Loucy (cell line): Measurements from ENCODE around the gene CELSR3.

Experiments used
- H2AFZ ChIP-seq: fragments of 200-600 bp; sonication (generic); 2 replicates; pipeline ENCODE4 v1.6.0; 2016; ENCODE audit warnings: antibody characterized with exemption, mild to moderate bottlenecking, low read length, moderate library complexity
- H3F3A ChIP-seq: fragments of 200-600 bp; 2 replicates; pipeline ENCODE4 v1.6.0; 2016; ENCODE audit warnings: antibody characterized with exemption, low read depth, mild to moderate bottlenecking
- H3K27me3 ChIP-seq: fragments of 200-600 bp; sonication (generic); 2 replicates; pipeline ENCODE4 v1.6.1; 2014; ENCODE audit warnings: low read length, mild to moderate bottlenecking; ENCODE audit not compliant: insufficient read depth, poor library complexity, severe bottlenecking
- H3K36me3 ChIP-seq: fragments of 200-600 bp; sonication (generic); 2 replicates; pipeline ENCODE4 v1.6.1; 2016; ENCODE audit warnings: low read length; ENCODE audit not compliant: insufficient read depth
- H3K4me1 ChIP-seq: fragments of 200-600 bp; sonication (generic); 2 replicates; pipeline ENCODE4 v1.5.1; 2014; ENCODE audit warnings: low read length, mild to moderate bottlenecking; ENCODE audit not compliant: insufficient read depth, poor library complexity, severe bottlenecking
- H3K4me2 ChIP-seq: fragments of 200-600 bp; sonication (generic); 2 replicates; pipeline ENCODE4 v1.6.0; 2014; ENCODE audit warnings: antibody characterized with exemption, low read length, low read depth, mild to moderate bottlenecking; ENCODE audit not compliant: poor library complexity, severe bottlenecking
- H3K4me3 ChIP-seq: fragments of 200-600 bp; sonication (generic); 2 replicates; pipeline ENCODE4 v1.5.1; 2014; ENCODE audit warnings: low read length, mild to moderate bottlenecking, mixed read lengths; ENCODE audit not compliant: poor library complexity, severe bottlenecking
- H3K79me2 ChIP-seq: fragments of 200-600 bp; sonication (generic); 2 replicates; pipeline ENCODE4 v1.6.1; 2014; ENCODE audit warnings: low read length; ENCODE audit not compliant: insufficient read depth
- H3K9ac ChIP-seq: fragments of 200-600 bp; sonication (generic); 2 replicates; pipeline ENCODE4 v1.6.0; 2014; ENCODE audit warnings: mild to moderate bottlenecking, low read depth, low read length, moderate library complexity; ENCODE audit not compliant: poor library complexity, severe bottlenecking
- H3K9me2 ChIP-seq: fragments of 200-600 bp; sonication (generic); replicated peaks from 2 replicates; pipeline ENCODE4 v1.6.1; 2016; ENCODE audit warnings: low read depth, low read length, mixed read lengths
- H3K9me3 ChIP-seq: fragments of 200-600 bp; sonication (generic); 2 replicates; pipeline ENCODE4 v1.6.1; 2014; ENCODE audit warnings: mild to moderate bottlenecking, antibody characterized with exemption, low read length, low read depth; ENCODE audit not compliant: insufficient read depth
- H4K20me1 ChIP-seq: fragments of 200-600 bp; sonication (generic); 2 replicates; pipeline ENCODE4 v1.6.0; 2014; ENCODE audit warnings: antibody characterized with exemption, low read length, mild to moderate bottlenecking; ENCODE audit not compliant: insufficient read depth, poor library complexity, severe bottlenecking
- EZH2phosphoT487 ChIP-seq: fragments of 200-600 bp; IDR thresholded peaks from 2 replicates; pipeline ENCODE4 v1.6.1; 2018; ENCODE audit warnings: antibody characterized with exemption, mild to moderate bottlenecking, moderate library complexity, borderline replicate concordance
- TF ChIP-seq, protein P1 (sequence below): fragments of 200-600 bp; sonication (generic); conservative IDR thresholded peaks from 2 replicates; pipeline ENCODE4 v1.5.1; 2014; ENCODE audit warnings: mild to moderate bottlenecking, antibody characterized with exemption, low read length

Gene CELSR3

DNA sequence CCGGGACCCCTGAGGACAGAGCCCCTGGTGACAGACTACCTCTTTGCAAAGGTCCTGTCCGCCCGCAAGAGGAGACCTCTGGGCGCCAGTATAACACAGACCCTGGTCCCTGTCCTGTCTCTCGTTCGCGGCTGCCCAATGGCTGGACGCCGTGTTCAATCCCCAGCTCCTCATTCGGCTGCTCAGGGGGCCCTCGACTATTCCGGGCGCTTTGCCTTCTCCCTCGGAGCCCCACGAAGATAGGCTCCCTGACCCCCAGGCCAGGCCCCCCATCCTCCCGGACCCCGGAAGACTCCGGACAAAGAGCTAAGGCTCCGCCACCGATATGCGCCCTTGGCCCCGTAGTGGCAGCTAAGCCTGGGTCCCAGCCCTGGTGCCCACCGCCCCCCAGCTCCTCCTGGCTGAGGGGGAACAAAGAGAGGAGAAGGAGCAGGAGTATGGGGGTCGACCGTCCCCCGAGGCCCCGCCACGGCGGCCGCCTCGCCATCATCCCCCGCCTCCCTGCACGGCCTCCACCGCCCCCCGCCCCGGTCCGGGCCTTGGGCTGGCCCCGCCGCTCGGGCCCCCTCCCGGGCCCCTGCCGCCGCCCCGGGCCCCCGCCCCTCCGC is 437 bp downstream of the CELSR3 start:
- Histone ChIP-seq H3K4me2 (peak overlapping the region; percentile 72), H3K9ac (no peak overlapping the region), H3K4me3 (no peak overlapping the region)

DNA sequence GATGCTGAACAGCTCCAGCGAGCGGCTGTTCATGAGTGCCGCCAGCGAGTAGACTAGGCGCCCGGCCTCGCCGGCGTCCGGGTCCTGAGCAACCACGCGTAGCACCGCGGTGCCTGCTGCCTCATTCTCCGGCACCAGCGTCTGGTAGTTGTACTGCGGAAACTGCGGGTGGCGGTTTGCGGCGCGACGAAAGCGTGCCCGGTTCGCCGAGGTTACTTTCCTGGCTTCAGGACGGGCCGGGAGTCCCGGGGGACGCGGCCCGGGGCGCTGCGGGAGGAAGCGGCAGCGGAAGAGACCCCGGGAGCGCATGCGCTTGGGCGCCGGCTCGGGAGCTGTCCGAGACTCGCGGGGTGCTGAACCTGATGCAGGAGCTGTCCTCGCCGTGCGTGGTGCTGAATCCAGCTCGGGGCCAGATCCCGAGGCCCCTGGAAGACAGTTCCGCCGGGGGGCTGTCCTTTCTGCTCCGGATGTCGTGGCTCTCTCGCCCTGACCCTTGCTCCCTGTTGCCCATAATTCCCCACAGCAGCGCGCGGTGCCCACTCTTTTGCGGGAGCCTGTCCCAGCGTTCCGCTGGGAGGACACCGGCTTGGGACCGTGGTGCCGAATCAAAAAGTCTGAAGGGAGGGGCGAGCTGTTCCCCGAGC is 1.1 kb downstream of the CELSR3 start:
- Histone ChIP-seq H3K79me2 (no peaks in the 10 kb centered on the region), H4K20me1 (no peaks in the 10 kb centered on the region), H3K4me3 (peak overlapping the region; percentile 63), H3K36me3 (no peaks in the 10 kb centered on the region), H3F3A (no peaks in the 10 kb centered on the region), H3K27me3 (no peaks in the 10 kb centered on the region), H2AFZ (no peak overlapping the region; the same call in 1 of the 2 replicates), H3K4me1 (no peaks in the 10 kb centered on the region), H3K9me3 (no peaks in the 10 kb centered on the region), H3K9ac (no peak overlapping the region), H3K9me2 (no peaks in the 10 kb centered on the region), H3K4me2 (peak overlapping the region; percentile 72)
- TF ChIP-seq, protein P1, sequence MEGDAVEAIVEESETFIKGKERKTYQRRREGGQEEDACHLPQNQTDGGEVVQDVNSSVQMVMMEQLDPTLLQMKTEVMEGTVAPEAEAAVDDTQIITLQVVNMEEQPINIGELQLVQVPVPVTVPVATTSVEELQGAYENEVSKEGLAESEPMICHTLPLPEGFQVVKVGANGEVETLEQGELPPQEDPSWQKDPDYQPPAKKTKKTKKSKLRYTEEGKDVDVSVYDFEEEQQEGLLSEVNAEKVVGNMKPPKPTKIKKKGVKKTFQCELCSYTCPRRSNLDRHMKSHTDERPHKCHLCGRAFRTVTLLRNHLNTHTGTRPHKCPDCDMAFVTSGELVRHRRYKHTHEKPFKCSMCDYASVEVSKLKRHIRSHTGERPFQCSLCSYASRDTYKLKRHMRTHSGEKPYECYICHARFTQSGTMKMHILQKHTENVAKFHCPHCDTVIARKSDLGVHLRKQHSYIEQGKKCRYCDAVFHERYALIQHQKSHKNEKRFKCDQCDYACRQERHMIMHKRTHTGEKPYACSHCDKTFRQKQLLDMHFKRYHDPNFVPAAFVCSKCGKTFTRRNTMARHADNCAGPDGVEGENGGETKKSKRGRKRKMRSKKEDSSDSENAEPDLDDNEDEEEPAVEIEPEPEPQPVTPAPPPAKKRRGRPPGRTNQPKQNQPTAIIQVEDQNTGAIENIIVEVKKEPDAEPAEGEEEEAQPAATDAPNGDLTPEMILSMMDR: no peak
- TF ChIP-seq EZH2phosphoT487: no peak

More for the DNA sequence above, 437 bp downstream of the CELSR3 start:
- no peaks in the 10 kb centered on the region for H3F3A ChIP-seq
- no peaks in the 10 kb centered on the region for H3K79me2 ChIP-seq
- no peaks in the 10 kb centered on the region for H3K27me3 ChIP-seq
- H4K20me1 ChIP-seq: no peaks in the 10 kb centered on the region
- H3K4me1 ChIP-seq: no peaks in the 10 kb centered on the region
- no peaks in the 10 kb centered on the region for H3K9me2 ChIP-seq
- H3K9me3 ChIP-seq: no peaks in the 10 kb centered on the region
- no peak for TF ChIP-seq EZH2phosphoT487
- TF ChIP-seq, protein P1: no peak
- no peaks in the 10 kb centered on the region for H3K36me3 ChIP-seq
- no peak overlapping the region for H2AFZ ChIP-seq

DNA sequence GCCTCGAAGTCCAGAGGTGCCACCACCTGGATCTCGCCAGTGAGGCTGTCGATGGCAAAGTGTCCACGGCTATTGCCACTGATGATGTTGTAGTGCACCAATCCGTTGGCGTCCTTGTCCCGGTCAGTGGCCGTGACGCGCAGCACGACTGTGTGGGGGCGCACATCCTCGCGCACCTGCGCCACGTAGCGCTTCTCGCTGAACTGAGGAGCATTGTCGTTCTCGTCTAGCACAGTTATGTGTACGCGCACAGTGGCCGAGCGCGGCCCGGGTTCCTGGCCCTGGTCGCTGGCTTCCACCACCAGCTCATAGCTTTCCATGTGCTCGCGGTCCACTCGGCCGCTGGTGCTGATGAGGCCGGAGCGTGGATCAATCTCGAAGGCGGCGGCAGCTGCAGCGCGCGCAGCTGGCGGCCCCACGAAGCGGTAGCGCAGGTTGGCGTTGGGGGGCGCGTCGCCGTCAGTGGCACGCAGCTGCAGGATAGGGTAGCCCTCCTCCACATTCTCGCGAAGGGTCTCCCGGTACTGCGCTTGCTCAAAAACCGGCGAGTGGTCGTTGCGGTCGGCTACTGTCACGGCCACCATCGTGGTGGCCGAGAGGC is 1.8 kb downstream of the CELSR3 start:
- Histone ChIP-seq H3K79me2 (no peaks in the 10 kb centered on the region), H3K27me3 (no peaks in the 10 kb centered on the region), H3K9me3 (no peaks in the 10 kb centered on the region), H3K4me1 (no peaks in the 10 kb centered on the region), H2AFZ (no peak overlapping the region), H3F3A (no peaks in the 10 kb centered on the region), H3K9me2 (no peaks in the 10 kb centered on the region), H3K4me2 (peak overlapping the region; percentile 72), H4K20me1 (no peaks in the 10 kb centered on the region), H3K36me3 (no peaks in the 10 kb centered on the region), H3K9ac (no peak overlapping the region), H3K4me3 (peak overlapping the region; percentile 63)
- TF ChIP-seq, protein P1: no peak
- TF ChIP-seq EZH2phosphoT487: no peak
